A549 (cell line): ENCODE results near the gene BTBD18. TPM values are rescaled to one million over a fixed set of nuclear protein-coding genes. Genes with fewer than 3 reads are reported as not detected.

ENCODE experiments used
- CHD4 ChIP-seq: fragments of 200-600 bp; sonication (generic); IDR thresholded peaks from 2 replicates; pipeline ENCODE4 v1.6.1; 2016; ENCODE audit warnings: antibody characterized with exemption, mild to moderate bottlenecking, borderline replicate concordance
- MAZ ChIP-seq: fragments of 150-350 bp; IDR thresholded peaks from 2 replicates; pipeline ENCODE4 v1.6.1; 2014; ENCODE audit warnings: antibody characterized with exemption, low read depth, low read length, borderline replicate concordance
- NFE2L2 ChIP-seq: fragments of 150-350 bp; conservative IDR thresholded peaks from 2 replicates; pipeline ENCODE4 v1.6.1; 2014; ENCODE audit warnings: low read length
- NPAS2 ChIP-seq: fragments of 250-450 bp; sonication (Bioruptor Pico); IDR thresholded peaks from 2 replicates; pipeline ENCODE4 v1.8.0; 2022; ENCODE audit warnings: mild to moderate bottlenecking, moderate library complexity, borderline replicate concordance
- POLR2A ChIP-seq: IDR thresholded peaks from 2 replicates; pipeline ENCODE4 v1.6.1; 2012; ENCODE audit warnings: mild to moderate bottlenecking, low read length
- POLR2AphosphoS2 ChIP-seq: conservative IDR thresholded peaks from 2 replicates; pipeline ENCODE4 v1.6.1; 2012; ENCODE audit warnings: low read length, improper control_type of control experiment, inconsistent platforms
- polyA plus RNA-seq, 4 experiments: library from polyadenylated mRNA; depleted of rRNA in 3 of 4; stranded (reverse); fragments of >200 nt; fragmentation: RNase III in 1 of 4; extraction: RNeasy Plus Mini Kit Qiagen cat#74134 plus additional on column Dnase treatment in 1 of 4; gene quantifications; 2 replicates in 3 of 4; 3 replicates in 1 of 4; pipeline ENCODE4 v1.2.3, GENCODE V29; 2011 to 2017
- small RNA-seq, 6 experiments: library from RNA; depleted of rRNA; stranded (forward); fragments of <200 nt; gene quantifications; one replicate each; pipeline ENCODE3, GENCODE V24; 2012
- TF ChIP-seq, protein P1 (sequence below): fragments of 250-450 bp; sonication (Bioruptor Pico); IDR thresholded peaks from 2 replicates; pipeline ENCODE4 v1.5.0; 2021; ENCODE audit warnings: mild to moderate bottlenecking, moderate library complexity, borderline replicate concordance
- TF ChIP-seq, protein P2 (sequence below): fragments of >200 bp; sonication (Bioruptor Twin); formaldehyde crosslinking; IDR thresholded peaks from 3 replicates; pipeline ENCODE4 v1.6.1; 2016
- TF ChIP-seq, protein P3 (sequence below): IDR thresholded peaks from 2 replicates; pipeline ENCODE4 v1.6.1; 2012
- TF ChIP-seq, protein P4 (sequence below): fragments of 450-650 bp; IDR thresholded peaks from 2 replicates; pipeline ENCODE4 v1.6.1; 2014; ENCODE audit warnings: antibody characterized with exemption

Gene BTBD18
- polyA plus RNA-seq, 2 of the 4 experiments (the other 2 are of a cell fraction) = not detected

DNA sequence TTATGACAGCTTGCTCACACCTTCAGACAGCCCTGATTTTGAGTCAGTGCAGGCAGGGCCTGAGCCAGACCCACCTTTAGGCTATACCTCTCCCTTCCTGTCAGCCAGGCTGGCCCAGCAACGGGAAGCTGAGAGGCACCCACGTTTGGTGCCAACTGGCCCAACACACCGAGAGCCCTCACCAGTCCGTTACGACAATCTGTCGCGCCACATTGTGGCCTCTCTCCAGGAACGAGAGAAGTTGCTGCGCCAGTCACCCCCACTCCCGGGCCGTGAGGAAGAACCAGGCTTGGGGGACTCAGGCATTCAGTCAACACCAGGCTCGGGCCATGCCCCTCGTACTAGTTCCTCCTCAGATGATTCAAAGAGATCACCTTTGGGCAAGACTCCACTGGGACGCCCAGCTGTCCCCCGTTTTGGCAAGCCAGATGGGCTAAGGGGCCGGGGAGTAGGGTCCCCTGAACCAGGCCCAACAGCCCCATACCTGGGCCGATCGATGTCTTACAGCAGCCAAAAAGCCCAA, 52.7 kb downstream of the BTBD18 start (continued):
- TF ChIP-seq, protein P1, sequence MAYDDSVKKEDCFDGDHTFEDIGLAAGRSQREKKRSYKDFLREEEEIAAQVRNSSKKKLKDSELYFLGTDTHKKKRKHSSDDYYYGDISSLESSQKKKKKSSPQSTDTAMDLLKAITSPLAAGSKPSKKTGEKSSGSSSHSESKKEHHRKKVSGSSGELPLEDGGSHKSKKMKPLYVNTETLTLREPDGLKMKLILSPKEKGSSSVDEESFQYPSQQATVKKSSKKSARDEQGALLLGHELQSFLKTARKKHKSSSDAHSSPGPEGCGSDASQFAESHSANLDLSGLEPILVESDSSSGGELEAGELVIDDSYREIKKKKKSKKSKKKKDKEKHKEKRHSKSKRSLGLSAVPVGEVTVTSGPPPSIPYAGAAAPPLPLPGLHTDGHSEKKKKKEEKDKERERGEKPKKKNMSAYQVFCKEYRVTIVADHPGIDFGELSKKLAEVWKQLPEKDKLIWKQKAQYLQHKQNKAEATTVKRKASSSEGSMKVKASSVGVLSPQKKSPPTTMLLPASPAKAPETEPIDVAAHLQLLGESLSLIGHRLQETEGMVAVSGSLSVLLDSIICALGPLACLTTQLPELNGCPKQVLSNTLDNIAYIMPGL = no peak
- TF ChIP-seq CHD4 (no peak), MAZ (no peak), NPAS2 (no peak), NFE2L2 (no peak), POLR2AphosphoS2 (no peak), POLR2A (no peak)
- TF ChIP-seq, protein P2, sequence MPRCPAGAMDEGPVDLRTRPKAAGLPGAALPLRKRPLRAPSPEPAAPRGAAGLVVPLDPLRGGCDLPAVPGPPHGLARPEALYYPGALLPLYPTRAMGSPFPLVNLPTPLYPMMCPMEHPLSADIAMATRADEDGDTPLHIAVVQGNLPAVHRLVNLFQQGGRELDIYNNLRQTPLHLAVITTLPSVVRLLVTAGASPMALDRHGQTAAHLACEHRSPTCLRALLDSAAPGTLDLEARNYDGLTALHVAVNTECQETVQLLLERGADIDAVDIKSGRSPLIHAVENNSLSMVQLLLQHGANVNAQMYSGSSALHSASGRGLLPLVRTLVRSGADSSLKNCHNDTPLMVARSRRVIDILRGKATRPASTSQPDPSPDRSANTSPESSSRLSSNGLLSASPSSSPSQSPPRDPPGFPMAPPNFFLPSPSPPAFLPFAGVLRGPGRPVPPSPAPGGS = no peak
- TF ChIP-seq, protein P3, sequence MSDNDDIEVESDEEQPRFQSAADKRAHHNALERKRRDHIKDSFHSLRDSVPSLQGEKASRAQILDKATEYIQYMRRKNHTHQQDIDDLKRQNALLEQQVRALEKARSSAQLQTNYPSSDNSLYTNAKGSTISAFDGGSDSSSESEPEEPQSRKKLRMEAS = no peak
- TF ChIP-seq, protein P4, sequence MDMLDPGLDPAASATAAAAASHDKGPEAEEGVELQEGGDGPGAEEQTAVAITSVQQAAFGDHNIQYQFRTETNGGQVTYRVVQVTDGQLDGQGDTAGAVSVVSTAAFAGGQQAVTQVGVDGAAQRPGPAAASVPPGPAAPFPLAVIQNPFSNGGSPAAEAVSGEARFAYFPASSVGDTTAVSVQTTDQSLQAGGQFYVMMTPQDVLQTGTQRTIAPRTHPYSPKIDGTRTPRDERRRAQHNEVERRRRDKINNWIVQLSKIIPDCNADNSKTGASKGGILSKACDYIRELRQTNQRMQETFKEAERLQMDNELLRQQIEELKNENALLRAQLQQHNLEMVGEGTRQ = no peak

Small RNA genes within 50 kb of the gene (small RNA-seq; reads per million reads assigned to genes)
- gene AP001931.1 = 0 reads per million in 6 experiments
- gene TMX2-CTNND1 = 0 reads per million in 6 experiments

Other genes with a start within 250 kb of the BTBD18 start
- 4.6 and 5.3 TPM in 2 replicates for gene SLC43A1, start 236.1 kb downstream of the BTBD18 start, polyA plus RNA-seq (2011; rRNA removed)
- gene SLC43A1, start 236.1 kb downstream of the BTBD18 start, polyA plus RNA-seq (2017; fragmentation: RNase III; extraction: RNeasy Plus Mini Kit Qiagen cat#74134 plus additional on column Dnase treatment) = 1.0 to 1.3 TPM (median 1.1 TPM) in 3 replicates
- gene TIMM10, start 221.1 kb downstream of the BTBD18 start, polyA plus RNA-seq (2011; rRNA removed) = 248 and 249 TPM in 2 replicates
- 172 to 184 TPM (median 179 TPM) in 3 replicates for gene TIMM10, start 221.1 kb downstream of the BTBD18 start, polyA plus RNA-seq (2017; fragmentation: RNase III; extraction: RNeasy Plus Mini Kit Qiagen cat#74134 plus additional on column Dnase treatment)
- gene SMTNL1, start 214.2 kb downstream of the BTBD18 start, polyA plus RNA-seq (2011; rRNA removed) = not detected in 2 replicates
- gene SMTNL1, start 214.2 kb downstream of the BTBD18 start, polyA plus RNA-seq (2017; fragmentation: RNase III; extraction: RNeasy Plus Mini Kit Qiagen cat#74134 plus additional on column Dnase treatment) = not detected in 3 replicates
- gene UBE2L6, start 184.1 kb downstream of the BTBD18 start, polyA plus RNA-seq (2011; rRNA removed) = 14.8 and 17.9 TPM in 2 replicates
- gene UBE2L6, start 184.1 kb downstream of the BTBD18 start, polyA plus RNA-seq (2017; fragmentation: RNase III; extraction: RNeasy Plus Mini Kit Qiagen cat#74134 plus additional on column Dnase treatment) = 18.2 to 21.4 TPM (median 18.7 TPM) in 3 replicates
- gene SERPING1, start 154.1 kb downstream of the BTBD18 start, polyA plus RNA-seq (2011; rRNA removed) = 0.59 and 0.91 TPM in 2 replicates
- gene SERPING1, start 154.1 kb downstream of the BTBD18 start, polyA plus RNA-seq (2017; fragmentation: RNase III; extraction: RNeasy Plus Mini Kit Qiagen cat#74134 plus additional on column Dnase treatment) = 0.10 to 0.63 TPM (median 0.53 TPM) in 3 replicates
- gene YPEL4, start 101.9 kb downstream of the BTBD18 start, polyA plus RNA-seq (2011; rRNA removed) = 0.04 and 0.13 TPM in 2 replicates
- gene YPEL4, start 101.9 kb downstream of the BTBD18 start, polyA plus RNA-seq (2017; fragmentation: RNase III; extraction: RNeasy Plus Mini Kit Qiagen cat#74134 plus additional on column Dnase treatment) = 0.04 to 0.06 TPM in 2 of 3 replicates, not detected in the other
- gene CLP1, start 94.1 kb downstream of the BTBD18 start, polyA plus RNA-seq (2011; rRNA removed) = 22.8 and 24.2 TPM in 2 replicates
- gene CLP1, start 94.1 kb downstream of the BTBD18 start, polyA plus RNA-seq (2017; fragmentation: RNase III; extraction: RNeasy Plus Mini Kit Qiagen cat#74134 plus additional on column Dnase treatment) = 31.6 to 33.0 TPM (median 31.8 TPM) in 3 replicates
- 63.8 and 75.9 TPM in 2 replicates for gene ZDHHC5, start 83.7 kb downstream of the BTBD18 start, polyA plus RNA-seq (2011; rRNA removed)
- gene ZDHHC5, start 83.7 kb downstream of the BTBD18 start, polyA plus RNA-seq (2017; fragmentation: RNase III; extraction: RNeasy Plus Mini Kit Qiagen cat#74134 plus additional on column Dnase treatment) = 44.1 to 47.1 TPM (median 46.5 TPM) in 3 replicates
- 33.5 and 38.5 TPM in 2 replicates for gene MED19, start 39.6 kb downstream of the BTBD18 start, polyA plus RNA-seq (2011; rRNA removed)
- 22.5 to 23.5 TPM (median 23.3 TPM) in 3 replicates for gene MED19, start 39.6 kb downstream of the BTBD18 start, polyA plus RNA-seq (2017; fragmentation: RNase III; extraction: RNeasy Plus Mini Kit Qiagen cat#74134 plus additional on column Dnase treatment)
- gene TMX2, start 39.2 kb downstream of the BTBD18 start, polyA plus RNA-seq (2011; rRNA removed) = 168 and 191 TPM in 2 replicates
- 137 to 162 TPM (median 140 TPM) in 3 replicates for gene TMX2, start 39.2 kb downstream of the BTBD18 start, polyA plus RNA-seq (2017; fragmentation: RNase III; extraction: RNeasy Plus Mini Kit Qiagen cat#74134 plus additional on column Dnase treatment)
- gene SELENOH, start 10.3 kb downstream of the BTBD18 start, polyA plus RNA-seq (2011; rRNA removed) = 99.7 and 115 TPM in 2 replicates
- gene SELENOH, start 10.3 kb downstream of the BTBD18 start, polyA plus RNA-seq (2017; fragmentation: RNase III; extraction: RNeasy Plus Mini Kit Qiagen cat#74134 plus additional on column Dnase treatment) = 91.4 to 96.3 TPM (median 91.8 TPM) in 3 replicates
- gene CTNND1, start 10.0 kb upstream of the BTBD18 start, polyA plus RNA-seq (2011; rRNA removed) = 146 and 148 TPM in 2 replicates
- gene CTNND1, start 10.0 kb upstream of the BTBD18 start, polyA plus RNA-seq (2017; fragmentation: RNase III; extraction: RNeasy Plus Mini Kit Qiagen cat#74134 plus additional on column Dnase treatment) = 72.8 to 74.5 TPM (median 74.1 TPM) in 3 replicates